ENCODE results near the gene KRTAP5-6. TPM values are rescaled to one million over a fixed set of nuclear protein-coding genes. Genes with fewer than 3 reads are reported as not detected.

Gene KRTAP5-6
- total RNA-seq, 2 experiments from 2014 or later, result not detected

- Mint-ChIP-seq H3K4me3 (no peak overlapping the region), H3K27me3 (peaks cover 27% of the 10 kb centered on the region), H3K27ac (no peak overlapping the region), H3K9me3 (no peaks in the 10 kb centered on the region), H3K36me3 (no peaks in the 10 kb centered on the region), H3K4me1 (no peaks in the 10 kb centered on the region)
- ATAC-seq (ENCODE audit: low read depth), result no peak
- no peak for DNase-seq
- POLR2A ChIA-PET, result no interaction called here
These were observed 18.2 kb downstream of the KRTAP5-6 start for GRCh38 chr11:1714908-1715885.

DNA sequence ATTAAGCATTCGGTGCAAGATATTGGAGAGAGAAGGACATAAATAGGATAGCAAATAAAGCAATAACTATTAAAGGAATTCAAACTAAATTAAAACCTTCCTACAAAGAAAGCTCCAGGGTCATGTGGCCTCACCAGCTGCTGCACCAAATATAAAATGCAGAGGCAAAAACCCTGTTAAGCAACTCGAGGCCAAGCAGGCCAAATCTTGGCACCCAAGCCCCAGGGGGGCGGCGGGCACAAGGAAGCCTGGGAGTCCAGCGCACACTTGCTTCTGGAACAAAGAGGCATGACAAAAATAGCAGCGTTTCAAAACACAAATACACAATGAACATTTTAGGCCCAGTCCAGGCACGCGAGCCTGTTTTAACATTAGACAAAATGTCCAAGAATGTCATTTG lies 20.8 kb downstream of the KRTAP5-6 start:
- no peaks in the 10 kb centered on the region for H3K9me3 Mint-ChIP-seq
- ATAC-seq (ENCODE audit: low read depth), result no peak
- peaks cover 1% of the 10 kb centered on the region for H3K4me1 Mint-ChIP-seq
- POLR2A ChIA-PET, result interaction anchor here (0.7 kb wide), 2 partner anchors 100 to 673 kb away, joined by 3 read pairs; no protein-coding TSS in a partner anchor
- DNase-seq, result no peak
- no peaks in the 10 kb centered on the region for H3K36me3 Mint-ChIP-seq
- no peak overlapping the region for H3K27ac Mint-ChIP-seq
- H3K4me3 Mint-ChIP-seq, result no peak overlapping the region
- peaks cover 23% of the 10 kb centered on the region for H3K27me3 Mint-ChIP-seq

- POLR2A ChIA-PET, result interaction anchor here (0.7 kb wide), 2 partner anchors 99 to 673 kb away, joined by 3 read pairs; no protein-coding TSS in a partner anchor
- peaks cover 26% of the 10 kb centered on the region for H3K27me3 Mint-ChIP-seq
- H3K4me3 Mint-ChIP-seq, result no peak overlapping the region
- no peak overlapping the region for H3K27ac Mint-ChIP-seq
- no peaks in the 10 kb centered on the region for H3K9me3 Mint-ChIP-seq
- ATAC-seq (ENCODE audit: low read depth) (no peak), DNase-seq (no peak)
- H3K36me3 Mint-ChIP-seq, result no peaks in the 10 kb centered on the region
- peaks cover 4% of the 10 kb centered on the region for H3K4me1 Mint-ChIP-seq
These were observed 21.3 kb downstream of the KRTAP5-6 start for GRCh38 chr11:1718326-1718725.

- ATAC-seq (ENCODE audit: low read depth), result no peak
- Mint-ChIP-seq H3K36me3 (no peaks in the 10 kb centered on the region), H3K27me3 (peaks cover 30% of the 10 kb centered on the region), H3K9me3 (no peaks in the 10 kb centered on the region), H3K27ac (no peak overlapping the region), H3K4me1 (peaks cover 4% of the 10 kb centered on the region), H3K4me3 (no peak overlapping the region)
- POLR2A ChIA-PET, result no interaction called here
- no peak for DNase-seq
These were observed 22.8 kb downstream of the KRTAP5-6 start for GRCh38 chr11:1719781-1720180.

DNA sequence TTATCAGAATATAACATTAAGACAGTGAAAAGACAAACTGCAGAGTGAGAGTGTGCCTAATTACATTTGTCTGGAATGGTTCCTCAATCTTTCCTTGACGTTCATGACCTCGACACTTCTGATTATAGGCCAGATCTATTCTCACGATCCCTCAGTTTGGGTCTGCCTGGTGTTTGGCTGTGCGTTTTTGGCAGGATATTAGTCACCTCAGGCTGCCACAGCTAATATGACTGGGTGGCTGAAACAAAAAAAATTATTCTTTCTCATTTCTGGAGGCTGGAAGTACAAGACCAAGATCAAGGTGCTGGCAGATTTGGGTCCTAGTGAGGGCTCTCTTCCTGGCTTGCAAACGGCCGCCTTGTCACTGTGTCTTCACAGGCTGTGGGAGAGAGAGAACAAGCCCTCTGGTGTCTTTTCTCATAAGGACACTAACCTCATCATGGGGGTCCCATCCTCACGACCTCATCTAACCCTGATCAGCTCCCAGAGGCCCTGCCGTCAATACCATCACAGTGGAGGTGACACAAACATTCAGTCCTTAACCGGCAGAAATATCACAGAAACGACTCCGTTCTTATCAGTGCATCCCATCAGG lies 30.2 kb downstream of the KRTAP5-6 start:
- ATAC-seq (ENCODE audit: low read depth), result no peak
- Mint-ChIP-seq H3K4me1 (peaks cover 50% of the 10 kb centered on the region), H3K27ac (no peak overlapping the region), H3K27me3 (peaks cover 23% of the 10 kb centered on the region), H3K4me3 (no peak overlapping the region), H3K9me3 (peaks cover 6% of the 10 kb centered on the region), H3K36me3 (no peaks in the 10 kb centered on the region)
- POLR2A ChIA-PET, result interaction anchor here (1.1 kb wide), 1 partner anchor 30 kb away, joined by 6 read pairs; no protein-coding TSS in a partner anchor
- no peak for DNase-seq

- ATAC-seq (ENCODE audit: low read depth) (no peak), DNase-seq (no peak)
- Mint-ChIP-seq H3K4me1 (peaks cover 48% of the 10 kb centered on the region), H3K27ac (no peak overlapping the region), H3K36me3 (no peaks in the 10 kb centered on the region), H3K4me3 (no peak overlapping the region), H3K27me3 (peaks cover 24% of the 10 kb centered on the region), H3K9me3 (peaks cover 6% of the 10 kb centered on the region)
- POLR2A ChIA-PET, result no interaction called here
These were observed 30.9 kb downstream of the KRTAP5-6 start for GRCh38 chr11:1727861-1728260.

- DNase-seq (no peak), ATAC-seq (ENCODE audit: low read depth) (no peak)
- POLR2A ChIA-PET, result interaction anchor here (0.6 kb wide), 1 partner anchor 77 kb away, joined by 5 read pairs; no protein-coding TSS in a partner anchor
- no peaks in the 10 kb centered on the region for H3K36me3 Mint-ChIP-seq
- peaks cover 47% of the 10 kb centered on the region for H3K4me1 Mint-ChIP-seq
- H3K4me3 Mint-ChIP-seq, result no peak overlapping the region
- peaks cover 20% of the 10 kb centered on the region for H3K27me3 Mint-ChIP-seq
- peaks cover 6% of the 10 kb centered on the region for H3K9me3 Mint-ChIP-seq
- no peak overlapping the region for H3K27ac Mint-ChIP-seq
These were observed 31.3 kb downstream of the KRTAP5-6 start for GRCh38 chr11:1728301-1728700.

DNA sequence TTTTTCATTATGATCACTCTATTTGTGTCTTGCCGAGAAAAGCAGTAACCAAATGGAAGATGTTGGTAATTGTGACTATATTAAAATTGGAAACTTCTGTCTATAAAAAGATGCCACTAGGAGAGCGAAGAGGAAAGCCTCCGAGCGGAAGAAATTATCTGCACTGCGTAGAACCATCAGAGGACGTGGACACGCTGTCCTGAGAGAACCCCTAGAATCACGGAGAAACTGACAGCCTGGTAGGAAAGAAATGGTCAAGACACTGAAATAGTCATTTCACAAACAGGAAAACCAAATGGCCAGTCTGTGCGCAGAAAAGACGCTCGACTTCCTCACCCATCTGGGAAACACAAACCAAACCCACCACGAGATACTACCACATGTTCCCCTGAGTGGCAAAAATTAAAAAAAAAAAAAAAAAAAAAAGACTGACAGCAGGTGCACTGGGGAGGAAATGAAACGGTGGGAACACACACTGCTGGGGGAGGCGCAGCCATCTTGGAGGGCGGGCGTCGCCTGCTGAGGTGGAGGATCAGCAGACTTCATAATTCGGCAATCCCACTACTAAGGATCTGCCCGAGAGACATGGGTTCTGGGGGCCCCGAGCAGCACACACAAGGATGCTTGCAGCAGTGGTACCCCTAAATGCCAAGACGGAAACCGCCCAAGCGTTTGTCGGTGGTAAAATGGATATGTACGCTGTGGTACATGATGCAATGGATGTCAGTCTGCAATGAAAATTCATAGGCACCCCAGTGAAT lies 32.1 kb downstream of the KRTAP5-6 start:
- H3K27me3 Mint-ChIP-seq, result peaks cover 14% of the 10 kb centered on the region
- POLR2A ChIA-PET, result interaction anchor here (0.6 to 1.3 kb wide), 2 partner anchors 33 to 76 kb away, joined by 3 to 5 read pairs; no protein-coding TSS in a partner anchor
- peak; percentile 77 for ATAC-seq (ENCODE audit: low read depth)
- peaks cover 54% of the 10 kb centered on the region for H3K4me1 Mint-ChIP-seq
- no peaks in the 10 kb centered on the region for H3K36me3 Mint-ChIP-seq
- H3K4me3 Mint-ChIP-seq, result peak overlapping the region; percentile 41
- H3K27ac Mint-ChIP-seq, result peak overlapping the region; percentile 80
- H3K9me3 Mint-ChIP-seq, result peaks cover 6% of the 10 kb centered on the region
- peak; percentile 60 for DNase-seq

GRCh38 chr11:1729692-1730011 lies 32.7 kb downstream of the KRTAP5-6 start:
- peak overlapping the region; percentile 80 for H3K27ac Mint-ChIP-seq
- no peak for DNase-seq
- peaks cover 6% of the 10 kb centered on the region for H3K9me3 Mint-ChIP-seq
- H3K4me1 Mint-ChIP-seq, result peaks cover 60% of the 10 kb centered on the region
- POLR2A ChIA-PET, result interaction anchor here (1.3 kb wide), 1 partner anchor 33 kb away, joined by 3 read pairs; no protein-coding TSS in a partner anchor
- no peak for ATAC-seq (ENCODE audit: low read depth)
- H3K27me3 Mint-ChIP-seq, result peaks cover 16% of the 10 kb centered on the region
- peak overlapping the region; percentile 41 for H3K4me3 Mint-ChIP-seq
- H3K36me3 Mint-ChIP-seq, result no peaks in the 10 kb centered on the region

GRCh38 chr11:1730059-1730629 lies 33.1 kb downstream of the KRTAP5-6 start:
- no peak for ATAC-seq (ENCODE audit: low read depth)
- Mint-ChIP-seq H3K36me3 (no peaks in the 10 kb centered on the region), H3K4me1 (peaks cover 60% of the 10 kb centered on the region), H3K4me3 (peak overlapping the region; percentile 41), H3K9me3 (peaks cover 6% of the 10 kb centered on the region), H3K27me3 (peaks cover 18% of the 10 kb centered on the region), H3K27ac (peak overlapping the region; percentile 80)
- POLR2A ChIA-PET, result interaction anchor here (1.3 kb wide), 1 partner anchor 32 kb away, joined by 3 read pairs; no protein-coding TSS in a partner anchor
- no peak for DNase-seq

DNA sequence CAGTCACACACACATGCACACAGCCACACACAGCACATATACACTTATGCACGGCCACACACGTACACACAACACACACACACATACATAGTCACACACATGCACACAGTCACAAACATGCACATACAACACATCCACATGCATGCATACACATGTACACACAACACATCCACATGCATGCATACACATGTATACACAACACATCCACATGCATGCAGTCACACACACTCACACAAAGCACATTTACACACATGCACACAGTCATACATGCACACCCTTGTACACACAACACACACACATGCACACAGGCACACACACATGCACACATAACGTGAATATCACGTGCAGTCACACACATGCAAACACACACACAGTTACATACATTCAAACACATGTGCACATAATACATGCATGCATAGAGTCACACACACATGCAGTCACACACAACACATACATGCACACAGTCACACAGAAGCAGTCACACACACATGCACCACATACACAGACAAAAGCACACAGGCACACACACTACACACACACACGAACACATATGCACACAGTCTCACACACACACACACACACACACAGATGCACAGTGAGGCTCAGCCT lies 34.6 kb downstream of the KRTAP5-6 start:
- ATAC-seq (ENCODE audit: low read depth) (no peak), DNase-seq (no peak)
- Mint-ChIP-seq H3K9me3 (peaks cover 13% of the 10 kb centered on the region), H3K4me3 (no peak overlapping the region), H3K27me3 (peaks cover 29% of the 10 kb centered on the region), H3K27ac (peak overlapping the region; percentile 59), H3K36me3 (no peaks in the 10 kb centered on the region), H3K4me1 (peaks cover 58% of the 10 kb centered on the region)
- POLR2A ChIA-PET, result no interaction called here

DNA sequence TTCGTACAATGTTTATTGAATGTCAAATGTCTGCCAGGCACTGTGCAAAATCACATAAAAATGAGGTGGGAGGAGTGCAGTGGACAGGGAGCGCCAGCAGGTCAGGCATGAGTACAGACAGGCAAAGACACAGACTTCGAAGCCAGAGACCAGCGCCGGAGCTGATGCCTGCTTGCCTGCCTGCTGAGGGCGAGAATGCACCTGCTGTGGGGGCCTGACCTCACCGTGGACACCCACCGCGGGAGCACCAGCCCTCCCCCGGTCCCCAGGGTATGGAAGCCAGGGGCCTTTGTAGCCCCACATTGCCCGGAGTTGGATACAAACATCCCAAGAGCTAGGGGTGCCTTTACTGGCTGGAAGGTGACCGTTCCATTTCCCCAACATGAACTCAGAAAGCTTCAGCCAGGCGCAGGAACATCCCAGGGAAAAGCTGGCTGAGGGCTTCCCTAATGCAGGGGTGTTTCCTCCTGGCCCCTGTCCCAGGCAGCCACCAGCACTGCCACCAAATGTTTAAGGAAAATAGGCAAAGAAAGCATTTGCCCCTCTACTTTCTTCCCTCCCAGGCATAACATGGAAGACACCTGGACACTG lies 35.5 kb downstream of the KRTAP5-6 start:
- POLR2A ChIA-PET, result no interaction called here
- Mint-ChIP-seq H3K27ac (no peak overlapping the region), H3K4me3 (no peak overlapping the region), H3K27me3 (peaks cover 28% of the 10 kb centered on the region), H3K4me1 (peaks cover 52% of the 10 kb centered on the region), H3K36me3 (no peaks in the 10 kb centered on the region), H3K9me3 (peaks cover 16% of the 10 kb centered on the region)
- no peak for DNase-seq
- no peak for ATAC-seq (ENCODE audit: low read depth)
